Subcutaneous abdominal adipose tissue (tissue), 5 donors: ENCODE data around the gene TCHHL1.
"Not testable (repeated sequence)": the region's sequence is repeated elsewhere in the genome, so short reads cannot be mapped to it uniquely, and the experiment has no call there.

Source experiments
- H3K27ac ChIP-seq: one replicate; pipeline ENCODE4 v1.7.0; 2013; ENCODE audit warnings: low read depth, mild to moderate bottlenecking, inconsistent platforms, low read length, moderate library complexity
- H3K27me3 ChIP-seq, 5 donors: one replicate each; pipeline ENCODE4 v1.7.0; 2013; ENCODE audit warnings: low read length in 5 of 5, inconsistent platforms in 1 of 5; ENCODE audit not compliant: control insufficient read depth in 5 of 5, insufficient read depth in 4 of 5
- H3K36me3 ChIP-seq, 5 donors: one replicate each; pipeline ENCODE4 v1.7.0; 2013; ENCODE audit warnings: low read length in 5 of 5; ENCODE audit not compliant: control insufficient read depth in 5 of 5, insufficient read depth in 5 of 5
- H3K4me1 ChIP-seq, 5 donors: one replicate each; pipeline ENCODE4 v1.7.0; 2013; ENCODE audit warnings: low read length in 5 of 5, mild to moderate bottlenecking in 3 of 5, moderate library complexity in 1 of 5; ENCODE audit not compliant: control insufficient read depth in 5 of 5, insufficient read depth in 5 of 5
- H3K4me3 ChIP-seq, 5 donors: one replicate each; pipeline ENCODE4 v1.7.0; 2013; ENCODE audit warnings: low read length in 5 of 5, low read depth in 1 of 5
- H3K9ac ChIP-seq, 5 donors: one replicate each; pipeline ENCODE4 v1.7.0; 2013; ENCODE audit warnings: low read length in 5 of 5, mild to moderate bottlenecking in 4 of 5, moderate library complexity in 3 of 5
- H3K9me3 ChIP-seq, 5 donors: one replicate each; pipeline ENCODE4 v1.7.0; 2013; ENCODE audit warnings: low read length in 5 of 5; ENCODE audit not compliant: control insufficient read depth in 5 of 5
- donor health status: healthy.
- donor health status: healthy.
- donor health status: healthy.
- donor health status: healthy.
- donor health status: healthy.

Gene TCHHL1

DNA sequence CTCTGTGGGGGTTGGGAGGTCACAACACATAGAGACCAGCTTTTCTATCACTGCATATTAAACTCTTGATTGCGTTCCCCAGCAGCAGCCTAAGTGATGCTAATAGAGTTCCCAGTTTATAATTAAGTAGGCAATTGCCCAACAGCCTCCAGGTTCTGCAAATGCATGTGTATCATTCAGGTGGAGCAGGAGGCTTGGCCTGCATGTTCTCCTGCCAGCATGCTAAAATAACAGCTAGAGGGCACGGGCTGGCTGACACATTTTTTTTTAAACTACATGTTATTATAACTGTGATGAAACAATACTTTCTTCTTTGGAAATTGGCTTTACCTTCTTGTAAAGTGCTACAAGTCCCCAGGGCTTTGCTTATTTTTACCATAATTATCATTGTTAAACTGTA is 16.0 kb upstream of the TCHHL1 start:
- no peak overlapping the region for H3K9ac ChIP-seq
- no peaks in the 10 kb centered on the region for H3K36me3 ChIP-seq
- H3K9me3 ChIP-seq, result peaks cover 0 to 20% (median 13%) of the 10 kb centered on the region in 5 donors
- H3K4me1 ChIP-seq, result peaks cover 0 to 24% (median 17%) of the 10 kb centered on the region in 5 donors
- H3K27ac ChIP-seq, result no peak overlapping the region
- no peak overlapping the region for H3K4me3 ChIP-seq
- peaks cover 25 to 41% (median 38%) of the 10 kb centered on the region in 5 donors for H3K27me3 ChIP-seq

GRCh38 chr1:152096931-152097330 is 8.1 kb upstream of the TCHHL1 start:
- H3K4me3 ChIP-seq, result no peak overlapping the region
- H3K9ac ChIP-seq, result no peak overlapping the region
- H3K36me3 ChIP-seq, result no peaks in the 10 kb centered on the region
- peaks cover 8 to 17% (median 14%) of the 10 kb centered on the region in 5 donors for H3K9me3 ChIP-seq
- no peaks in the 10 kb centered on the region for H3K4me1 ChIP-seq
- no peak overlapping the region for H3K27ac ChIP-seq
- peaks cover 0 to 5% (median 3%) of the 10 kb centered on the region in 5 donors for H3K27me3 ChIP-seq

- Histone ChIP-seq H3K4me1 (peaks cover 0 to 5% (median 0%) of the 10 kb centered on the region in 5 donors), H3K9me3 (no peaks in the 10 kb centered on the region), H3K27ac (no peak overlapping the region), H3K9ac (no peak overlapping the region), H3K27me3 (peaks cover 0 to 5% (median 3%) of the 10 kb centered on the region in 5 donors), H3K36me3 (no peaks in the 10 kb centered on the region), H3K4me3 (no peak overlapping the region)
Observed at GRCh38 chr1:152086760-152087159, 2.1 kb downstream of the TCHHL1 start.

GRCh38 chr1:152084853-152085252 is 4.0 kb downstream of the TCHHL1 start:
- Histone ChIP-seq H3K9ac (no peak overlapping the region), H3K27ac (no peak overlapping the region), H3K9me3 (no peaks in the 10 kb centered on the region), H3K27me3 (peaks cover 0 to 5% (median 3%) of the 10 kb centered on the region in 5 donors), H3K36me3 (no peaks in the 10 kb centered on the region), H3K4me1 (no peaks in the 10 kb centered on the region), H3K4me3 (no peak overlapping the region)

DNA sequence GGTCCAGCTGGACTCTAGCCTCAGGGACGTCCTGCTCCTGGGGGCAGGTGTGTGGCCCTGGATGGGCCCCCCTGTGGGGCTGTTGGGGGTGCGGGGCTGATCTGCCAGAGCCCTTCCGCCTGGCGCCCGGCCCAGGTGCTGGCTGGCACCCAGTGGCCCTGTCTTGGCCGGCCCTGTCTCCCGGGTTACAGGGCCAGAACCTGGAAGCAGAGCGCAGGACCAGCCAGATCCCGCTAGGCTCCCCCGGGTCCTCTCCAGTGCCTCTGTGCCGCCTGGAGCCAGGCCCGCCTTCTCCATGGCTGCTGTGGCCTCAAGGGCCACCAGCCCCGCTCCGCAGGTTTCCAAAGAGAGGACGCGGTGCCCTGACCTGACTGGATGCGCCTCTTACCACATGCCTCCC is 7.8 kb downstream of the TCHHL1 start:
- H3K27ac ChIP-seq, H3K9ac ChIP-seq, H3K4me1 ChIP-seq: not testable (repeated sequence)

DNA sequence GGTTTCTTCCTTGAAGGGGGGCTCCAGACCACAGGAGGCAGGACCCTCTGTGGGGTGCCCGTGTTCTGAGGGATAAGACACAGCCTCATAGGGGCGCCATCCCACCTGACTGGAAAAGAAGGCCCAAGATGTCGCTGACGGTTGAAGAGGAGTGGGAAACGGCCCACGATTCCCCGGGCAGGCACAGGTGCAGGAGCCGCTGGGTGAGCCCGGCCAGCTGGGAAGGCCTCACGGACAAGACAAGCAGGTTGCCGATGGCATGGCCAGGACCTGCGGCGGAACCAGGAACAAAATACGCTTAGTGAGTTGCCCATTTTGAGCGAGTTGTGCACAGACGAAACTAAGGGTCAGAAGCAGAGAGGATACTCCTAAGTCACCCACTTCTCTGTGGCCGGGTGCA is 8.4 kb downstream of the TCHHL1 start:
- not testable (repeated sequence) for H3K27ac ChIP-seq, H3K36me3 ChIP-seq, H3K27me3 ChIP-seq, H3K9ac ChIP-seq, H3K9me3 ChIP-seq, H3K4me3 ChIP-seq, H3K4me1 ChIP-seq

More for the DNA sequence above, 7.8 kb downstream of the TCHHL1 start:
- not testable (repeated sequence) for H3K9me3 ChIP-seq, H3K36me3 ChIP-seq, H3K4me3 ChIP-seq, H3K27me3 ChIP-seq

GRCh38 chr1:152078831-152079441 is 9.9 kb downstream of the TCHHL1 start:
- Histone ChIP-seq H3K9me3 (no peaks in the 10 kb centered on the region), H3K36me3 (no peaks in the 10 kb centered on the region), H3K27ac (no peak overlapping the region), H3K9ac (no peak overlapping the region), H3K4me1 (no peaks in the 10 kb centered on the region), H3K4me3 (no peak overlapping the region), H3K27me3 (no peaks in the 10 kb centered on the region)

DNA sequence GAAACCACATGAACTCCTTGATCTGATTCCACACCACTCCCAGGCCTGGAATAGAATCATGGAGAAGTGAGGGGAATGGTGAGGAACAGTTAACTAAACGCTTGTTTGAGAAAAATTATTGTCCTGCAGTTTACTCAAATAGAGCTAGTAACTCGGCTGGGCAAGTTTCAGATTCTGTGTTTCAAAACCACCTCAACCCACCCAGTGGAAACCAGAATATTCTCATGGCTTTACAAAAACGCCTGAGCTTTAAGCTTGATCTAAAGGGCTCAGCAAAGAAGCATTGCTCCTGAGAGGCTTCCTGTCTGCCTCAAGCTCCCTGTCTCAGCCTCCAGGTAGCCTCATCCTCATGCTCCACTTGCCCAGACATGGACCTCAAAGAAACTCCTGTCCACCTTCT is 16.6 kb downstream of the TCHHL1 start:
- no peaks in the 10 kb centered on the region for H3K4me1 ChIP-seq
- H3K4me3 ChIP-seq, result no peak overlapping the region
- no peak overlapping the region for H3K27ac ChIP-seq
- H3K27me3 ChIP-seq, result peaks cover 0 to 12% (median 0%) of the 10 kb centered on the region in 5 donors
- H3K9me3 ChIP-seq, result no peaks in the 10 kb centered on the region
- H3K36me3 ChIP-seq, result no peaks in the 10 kb centered on the region
- no peak overlapping the region for H3K9ac ChIP-seq

DNA sequence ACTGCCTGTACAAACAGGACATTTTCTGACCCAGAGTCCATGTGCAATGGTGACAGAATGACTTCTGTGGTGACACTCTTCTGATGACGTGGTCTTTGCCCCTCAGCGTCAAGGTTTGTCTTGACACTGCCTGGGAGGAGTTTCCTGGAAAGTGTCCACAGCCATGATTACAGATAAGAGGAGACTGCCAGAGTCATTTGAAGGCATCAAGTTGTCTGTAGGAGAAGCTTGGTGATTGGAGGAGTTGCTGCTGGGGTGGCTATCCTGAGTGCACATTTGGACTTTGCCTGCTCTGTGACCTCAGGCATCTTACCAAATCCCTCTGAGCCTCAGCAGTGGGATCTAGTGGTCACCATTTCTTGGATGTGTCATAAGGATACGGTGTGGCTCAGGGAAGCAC is 17.7 kb downstream of the TCHHL1 start:
- H3K4me3 ChIP-seq, result no peak overlapping the region
- peaks cover 0 to 12% (median 0%) of the 10 kb centered on the region in 5 donors for H3K27me3 ChIP-seq
- H3K27ac ChIP-seq, result no peak overlapping the region
- H3K4me1 ChIP-seq, result no peaks in the 10 kb centered on the region
- no peaks in the 10 kb centered on the region for H3K9me3 ChIP-seq
- H3K36me3 ChIP-seq, result no peaks in the 10 kb centered on the region
- no peak overlapping the region for H3K9ac ChIP-seq

DNA sequence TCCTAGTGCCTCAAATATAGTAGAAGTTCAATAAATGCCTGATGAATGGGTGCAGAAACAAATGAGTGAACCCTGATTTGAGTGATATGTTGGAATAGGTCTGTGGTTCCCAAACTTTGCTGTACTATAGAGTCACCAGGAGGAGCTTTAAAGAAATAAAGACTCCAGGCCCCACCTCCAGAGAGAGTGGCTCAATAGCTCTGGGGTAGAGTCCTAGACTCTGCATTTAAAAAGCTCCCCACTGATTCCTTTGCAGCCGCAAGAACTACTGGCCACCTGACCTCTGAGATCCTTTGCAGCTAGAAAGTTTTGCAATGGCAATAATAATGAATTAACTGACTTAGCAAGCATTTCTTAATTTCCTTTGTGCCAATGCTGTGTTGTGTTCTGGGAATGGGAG is 20.9 kb downstream of the TCHHL1 start:
- no peak overlapping the region for H3K27ac ChIP-seq
- H3K27me3 ChIP-seq, result peaks cover 0 to 8% (median 2%) of the 10 kb centered on the region in 5 donors
- H3K9ac ChIP-seq, result no peak overlapping the region
- H3K4me3 ChIP-seq, result no peak overlapping the region
- no peaks in the 10 kb centered on the region for H3K9me3 ChIP-seq
- H3K4me1 ChIP-seq, result no peaks in the 10 kb centered on the region
- H3K36me3 ChIP-seq, result no peaks in the 10 kb centered on the region
